Transverse colon (tissue), 3 donors: ENCODE measurements around the gene ARSK.

Experiments used
- EP300 ChIP-seq: sonication (generic); formaldehyde crosslinking; IDR thresholded peaks from one replicate; pipeline ENCODE4 v1.6.1; 2017; ENCODE audit warnings: antibody characterized with exemption, low read depth
- POLR2A ChIP-seq: fragments of 450-650 bp; IDR thresholded peaks from one replicate; pipeline ENCODE4 v1.6.1; 2016; ENCODE audit warnings: antibody characterized with exemption, mild to moderate bottlenecking, moderate library complexity
- POLR2AphosphoS5 ChIP-seq, 3 donors: sonication (generic); formaldehyde crosslinking; IDR thresholded peaks; one replicate each; pipeline ENCODE4 v1.6.1; 2016; ENCODE audit warnings: antibody characterized with exemption in 3 of 3

GRCh38 chr5:95599252-95599651 is 44.4 kb downstream of the ARSK start:
- TF ChIP-seq POLR2AphosphoS5 (IDR thresholded peaks at IDR 0.05) (no peak), EP300 (no peak), POLR2A (no peak)
